Liver (tissue), 3 donors: ENCODE data around the gene MAX.

Source experiments
- FOXA2 ChIP-seq: IDR thresholded peaks from 2 replicates; pipeline ENCODE4 v1.6.1; 2016; ENCODE audit warnings: antibody characterized with exemption
- GABPA ChIP-seq, 2 donors: IDR thresholded peaks in 1 of 2; conservative IDR thresholded peaks in 1 of 2; 2 replicates each; pipeline ENCODE4 v1.6.1; 2016; ENCODE audit warnings: antibody characterized with exemption in 2 of 2, mild to moderate bottlenecking in 1 of 2, moderate library complexity in 1 of 2
- NR2F2 ChIP-seq: IDR thresholded peaks from 2 replicates; pipeline ENCODE4 v1.6.1; 2016; ENCODE audit warnings: antibody characterized with exemption
- RAD21 ChIP-seq, 2 donors: IDR thresholded peaks; 2 replicates each; pipeline ENCODE4 v1.6.1; 2016; ENCODE audit warnings: antibody characterized with exemption in 2 of 2, mild to moderate bottlenecking in 2 of 2
- SP1 ChIP-seq: IDR thresholded peaks from 2 replicates; pipeline ENCODE4 v1.6.1; 2018; ENCODE audit warnings: antibody characterized with exemption, mild to moderate bottlenecking
- TAF1 ChIP-seq: conservative IDR thresholded peaks from 2 replicates; pipeline ENCODE4 v1.6.1; 2016; ENCODE audit warnings: antibody characterized with exemption, mild to moderate bottlenecking
- TF ChIP-seq, protein P1 (sequence below): fragments of 150-350 bp; IDR thresholded peaks from 2 replicates; pipeline ENCODE4 v1.5.1; 2017; ENCODE audit warnings: improper control_type of control experiment, low read depth, low read length; ENCODE audit not compliant: missing input control
- TF ChIP-seq, protein P2 (sequence below): IDR thresholded peaks from 2 replicates; pipeline ENCODE4 v1.6.1; 2016; ENCODE audit warnings: antibody characterized with exemption
- TF ChIP-seq, protein P3 (sequence below): IDR thresholded peaks from 2 replicates; pipeline ENCODE4 v1.6.1; 2016; ENCODE audit warnings: antibody characterized with exemption, mild to moderate bottlenecking
- donor health status: healthy.
- donor health status: healthy.

DNA sequence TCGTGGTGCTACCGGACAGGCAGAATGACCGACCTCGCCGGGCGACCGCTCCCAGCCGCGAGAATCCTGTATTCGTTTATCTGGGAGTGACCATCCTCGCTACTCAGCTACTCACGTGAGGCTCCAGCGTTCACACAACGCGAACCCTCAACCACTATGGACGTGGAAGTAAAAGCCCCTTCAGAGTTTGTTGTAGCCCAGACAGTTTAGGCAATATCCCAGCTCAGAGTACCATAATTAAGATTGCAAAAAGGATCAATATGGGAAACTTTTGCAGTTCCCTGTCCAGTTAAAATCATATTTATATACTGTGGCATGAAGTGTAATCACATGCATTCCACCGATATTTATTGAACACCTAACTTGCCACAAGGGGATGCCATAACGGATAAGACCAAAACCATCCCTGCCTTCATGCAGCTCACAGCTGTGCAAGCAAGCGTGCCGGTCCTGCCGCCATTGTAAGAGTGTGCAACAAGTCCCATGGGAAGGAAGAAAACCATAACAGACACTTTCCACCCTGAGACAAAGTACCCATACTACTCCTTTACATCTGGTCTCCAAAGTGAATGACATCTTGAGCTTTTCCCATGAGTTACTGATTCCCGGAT is 938 bp upstream of the MAX start:
- TF ChIP-seq, protein P1, sequence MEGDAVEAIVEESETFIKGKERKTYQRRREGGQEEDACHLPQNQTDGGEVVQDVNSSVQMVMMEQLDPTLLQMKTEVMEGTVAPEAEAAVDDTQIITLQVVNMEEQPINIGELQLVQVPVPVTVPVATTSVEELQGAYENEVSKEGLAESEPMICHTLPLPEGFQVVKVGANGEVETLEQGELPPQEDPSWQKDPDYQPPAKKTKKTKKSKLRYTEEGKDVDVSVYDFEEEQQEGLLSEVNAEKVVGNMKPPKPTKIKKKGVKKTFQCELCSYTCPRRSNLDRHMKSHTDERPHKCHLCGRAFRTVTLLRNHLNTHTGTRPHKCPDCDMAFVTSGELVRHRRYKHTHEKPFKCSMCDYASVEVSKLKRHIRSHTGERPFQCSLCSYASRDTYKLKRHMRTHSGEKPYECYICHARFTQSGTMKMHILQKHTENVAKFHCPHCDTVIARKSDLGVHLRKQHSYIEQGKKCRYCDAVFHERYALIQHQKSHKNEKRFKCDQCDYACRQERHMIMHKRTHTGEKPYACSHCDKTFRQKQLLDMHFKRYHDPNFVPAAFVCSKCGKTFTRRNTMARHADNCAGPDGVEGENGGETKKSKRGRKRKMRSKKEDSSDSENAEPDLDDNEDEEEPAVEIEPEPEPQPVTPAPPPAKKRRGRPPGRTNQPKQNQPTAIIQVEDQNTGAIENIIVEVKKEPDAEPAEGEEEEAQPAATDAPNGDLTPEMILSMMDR: no peak
- TF ChIP-seq SP1 (no peak), FOXA2 (no peak), GABPA (IDR thresholded peaks at IDR 0.05 in 1 of 2, conservative IDR thresholded peaks at IDR 0.05 in 1 of 2) (no peak), TAF1 (no peak), RAD21 (IDR thresholded peaks at IDR 0.05) (no peak), NR2F2 (no peak)
- TF ChIP-seq, protein P2, sequence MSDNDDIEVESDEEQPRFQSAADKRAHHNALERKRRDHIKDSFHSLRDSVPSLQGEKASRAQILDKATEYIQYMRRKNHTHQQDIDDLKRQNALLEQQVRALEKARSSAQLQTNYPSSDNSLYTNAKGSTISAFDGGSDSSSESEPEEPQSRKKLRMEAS: no peak
- TF ChIP-seq, protein P3, sequence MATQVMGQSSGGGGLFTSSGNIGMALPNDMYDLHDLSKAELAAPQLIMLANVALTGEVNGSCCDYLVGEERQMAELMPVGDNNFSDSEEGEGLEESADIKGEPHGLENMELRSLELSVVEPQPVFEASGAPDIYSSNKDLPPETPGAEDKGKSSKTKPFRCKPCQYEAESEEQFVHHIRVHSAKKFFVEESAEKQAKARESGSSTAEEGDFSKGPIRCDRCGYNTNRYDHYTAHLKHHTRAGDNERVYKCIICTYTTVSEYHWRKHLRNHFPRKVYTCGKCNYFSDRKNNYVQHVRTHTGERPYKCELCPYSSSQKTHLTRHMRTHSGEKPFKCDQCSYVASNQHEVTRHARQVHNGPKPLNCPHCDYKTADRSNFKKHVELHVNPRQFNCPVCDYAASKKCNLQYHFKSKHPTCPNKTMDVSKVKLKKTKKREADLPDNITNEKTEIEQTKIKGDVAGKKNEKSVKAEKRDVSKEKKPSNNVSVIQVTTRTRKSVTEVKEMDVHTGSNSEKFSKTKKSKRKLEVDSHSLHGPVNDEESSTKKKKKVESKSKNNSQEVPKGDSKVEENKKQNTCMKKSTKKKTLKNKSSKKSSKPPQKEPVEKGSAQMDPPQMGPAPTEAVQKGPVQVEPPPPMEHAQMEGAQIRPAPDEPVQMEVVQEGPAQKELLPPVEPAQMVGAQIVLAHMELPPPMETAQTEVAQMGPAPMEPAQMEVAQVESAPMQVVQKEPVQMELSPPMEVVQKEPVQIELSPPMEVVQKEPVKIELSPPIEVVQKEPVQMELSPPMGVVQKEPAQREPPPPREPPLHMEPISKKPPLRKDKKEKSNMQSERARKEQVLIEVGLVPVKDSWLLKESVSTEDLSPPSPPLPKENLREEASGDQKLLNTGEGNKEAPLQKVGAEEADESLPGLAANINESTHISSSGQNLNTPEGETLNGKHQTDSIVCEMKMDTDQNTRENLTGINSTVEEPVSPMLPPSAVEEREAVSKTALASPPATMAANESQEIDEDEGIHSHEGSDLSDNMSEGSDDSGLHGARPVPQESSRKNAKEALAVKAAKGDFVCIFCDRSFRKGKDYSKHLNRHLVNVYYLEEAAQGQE: no peak
